ENCODE measurements around the gene SCAF1.

SCAF1 gene

GRCh38 chr19:49641688-49642491, at the start of gene SCAF1:
Gene SCAF1 (plus strand): TSS chr19:49642209. CDS start chr19:49645027, 2,818 bp downstream.
- DNase-seq (ENCODE audit: low spot score), result peak; percentile 98

- peak; percentile 42 for DNase-seq (ENCODE audit: low spot score)
Measured at GRCh38 chr19:49592486-49593232, 49.4 kb upstream of the SCAF1 start.

GRCh38 chr19:49593233-49594113, 48.5 kb upstream of the SCAF1 start:
- peak; percentile 100 for DNase-seq (ENCODE audit: low spot score)

- DNase-seq (ENCODE audit: low spot score), result no peak
Measured at GRCh38 chr19:49594157-49594992, 47.6 kb upstream of the SCAF1 start.

GRCh38 chr19:49594993-49595818, 46.8 kb upstream of the SCAF1 start:
- DNase-seq (ENCODE audit: low spot score), result no peak

- no peak for DNase-seq (ENCODE audit: low spot score)
Measured at GRCh38 chr19:49595819-49596404, 46.1 kb upstream of the SCAF1 start.

- no peak for DNase-seq (ENCODE audit: low spot score)
Measured at GRCh38 chr19:49596407-49596806, 45.6 kb upstream of the SCAF1 start.

GRCh38 chr19:49596954-49597702, 44.9 kb upstream of the SCAF1 start:
- DNase-seq (ENCODE audit: low spot score), result no peak

GRCh38 chr19:49597703-49597974, 44.4 kb upstream of the SCAF1 start:
- DNase-seq (ENCODE audit: low spot score), result no peak

GRCh38 chr19:49599378-49600295, 42.4 kb upstream of the SCAF1 start:
- no peak for DNase-seq (ENCODE audit: low spot score)

- DNase-seq (ENCODE audit: low spot score), result no peak
Measured at GRCh38 chr19:49601482-49602038, 40.4 kb upstream of the SCAF1 start.

- no peak for DNase-seq (ENCODE audit: low spot score)
Measured at GRCh38 chr19:49602806-49603205, 39.2 kb upstream of the SCAF1 start.

- no peak for DNase-seq (ENCODE audit: low spot score)
Measured at GRCh38 chr19:49605605-49606004, 36.4 kb upstream of the SCAF1 start.

GRCh38 chr19:49609499-49610092, 32.4 kb upstream of the SCAF1 start:
- no peak for DNase-seq (ENCODE audit: low spot score)

- peak; percentile 53 for DNase-seq (ENCODE audit: low spot score)
Measured at GRCh38 chr19:49613374-49613773, 28.6 kb upstream of the SCAF1 start.

GRCh38 chr19:49614096-49614833, 27.7 kb upstream of the SCAF1 start:
- DNase-seq (ENCODE audit: low spot score), result peak; percentile 82

- no peak for DNase-seq (ENCODE audit: low spot score)
Measured at GRCh38 chr19:49615861-49616260, 26.1 kb upstream of the SCAF1 start.

Measured in AG08396 (cell line).